KMS-11 (cell line): ENCODE measurements around the gene TMEM151A.

ENCODE experiments used
- H2AFZ ChIP-seq: fragments of 200-600 bp; sonication (generic); 2 replicates; pipeline ENCODE4 v1.6.1; 2016; ENCODE audit warnings: antibody characterized with exemption, mixed run types, low read depth
- H3K27ac ChIP-seq: fragments of 200-600 bp; sonication (generic); 2 replicates; pipeline ENCODE4 v1.6.1; 2016; ENCODE audit warnings: mild to moderate bottlenecking, mixed run types
- H3K27me3 ChIP-seq: fragments of 200-600 bp; sonication (generic); 2 replicates; pipeline ENCODE4 v1.6.1; 2017; ENCODE audit warnings: mild to moderate bottlenecking, low read depth, mixed run types, moderate library complexity; ENCODE audit not compliant: insufficient read depth
- H3K36me3 ChIP-seq: fragments of 200-600 bp; sonication (generic); 2 replicates; pipeline ENCODE4 v1.6.1; 2017; ENCODE audit warnings: mild to moderate bottlenecking, mixed run types; ENCODE audit not compliant: insufficient read depth
- H3K4me1 ChIP-seq: fragments of 200-600 bp; sonication (generic); 2 replicates; pipeline ENCODE4 v1.6.1; 2016; ENCODE audit warnings: mild to moderate bottlenecking, low read depth, mixed run types; ENCODE audit not compliant: poor library complexity, severe bottlenecking
- H3K4me2 ChIP-seq: fragments of 200-600 bp; sonication (generic); 2 replicates; pipeline ENCODE4 v1.7.0; 2016; ENCODE audit warnings: mild to moderate bottlenecking, mixed run types
- H3K4me3 ChIP-seq: fragments of 200-600 bp; sonication (generic); IDR thresholded peaks from 2 replicates; pipeline ENCODE4 v1.6.1; 2017; ENCODE audit warnings: low read depth, low read length, mixed read lengths; ENCODE audit not compliant: insufficient read depth
- H3K79me2 ChIP-seq: fragments of 200-600 bp; sonication (generic); 2 replicates; pipeline ENCODE4 v1.6.1; 2016; ENCODE audit warnings: low read depth, mixed run types; ENCODE audit not compliant: insufficient read depth
- H3K9ac ChIP-seq: fragments of 200-600 bp; sonication (generic); 2 replicates; pipeline ENCODE4 v1.6.1; 2016; ENCODE audit warnings: mild to moderate bottlenecking, mixed run types
- H4K20me1 ChIP-seq: fragments of 200-600 bp; sonication (generic); 2 replicates; pipeline ENCODE4 v1.6.1; 2016; ENCODE audit warnings: mild to moderate bottlenecking, mixed run types; ENCODE audit not compliant: insufficient read depth
- TF ChIP-seq, protein P1 (sequence below): fragments of 200-600 bp; sonication (generic); conservative IDR thresholded peaks from 2 replicates; pipeline ENCODE4 v1.6.1; 2017; ENCODE audit warnings: low read depth, mild to moderate bottlenecking, antibody characterized with exemption, low read length, moderate library complexity, mixed read lengths

TMEM151A gene

GRCh38 chr11:66326261-66327111 lies 34.8 kb downstream of the TMEM151A start:
- Histone ChIP-seq H3K79me2 (no peaks in the 10 kb centered on the region), H3K4me1 (peaks cover 10% of the 10 kb centered on the region), H3K4me3 (no peak overlapping the region), H2AFZ (no peak overlapping the region), H3K36me3 (no peaks in the 10 kb centered on the region), H3K27me3 (peaks cover 4% of the 10 kb centered on the region; the same call in 1 of the 2 replicates), H3K27ac (no peak overlapping the region), H4K20me1 (no peaks in the 10 kb centered on the region), H3K9ac (no peak overlapping the region), H3K4me2 (no peak overlapping the region)
- TF ChIP-seq, protein P1, sequence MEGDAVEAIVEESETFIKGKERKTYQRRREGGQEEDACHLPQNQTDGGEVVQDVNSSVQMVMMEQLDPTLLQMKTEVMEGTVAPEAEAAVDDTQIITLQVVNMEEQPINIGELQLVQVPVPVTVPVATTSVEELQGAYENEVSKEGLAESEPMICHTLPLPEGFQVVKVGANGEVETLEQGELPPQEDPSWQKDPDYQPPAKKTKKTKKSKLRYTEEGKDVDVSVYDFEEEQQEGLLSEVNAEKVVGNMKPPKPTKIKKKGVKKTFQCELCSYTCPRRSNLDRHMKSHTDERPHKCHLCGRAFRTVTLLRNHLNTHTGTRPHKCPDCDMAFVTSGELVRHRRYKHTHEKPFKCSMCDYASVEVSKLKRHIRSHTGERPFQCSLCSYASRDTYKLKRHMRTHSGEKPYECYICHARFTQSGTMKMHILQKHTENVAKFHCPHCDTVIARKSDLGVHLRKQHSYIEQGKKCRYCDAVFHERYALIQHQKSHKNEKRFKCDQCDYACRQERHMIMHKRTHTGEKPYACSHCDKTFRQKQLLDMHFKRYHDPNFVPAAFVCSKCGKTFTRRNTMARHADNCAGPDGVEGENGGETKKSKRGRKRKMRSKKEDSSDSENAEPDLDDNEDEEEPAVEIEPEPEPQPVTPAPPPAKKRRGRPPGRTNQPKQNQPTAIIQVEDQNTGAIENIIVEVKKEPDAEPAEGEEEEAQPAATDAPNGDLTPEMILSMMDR, result no peak

DNA sequence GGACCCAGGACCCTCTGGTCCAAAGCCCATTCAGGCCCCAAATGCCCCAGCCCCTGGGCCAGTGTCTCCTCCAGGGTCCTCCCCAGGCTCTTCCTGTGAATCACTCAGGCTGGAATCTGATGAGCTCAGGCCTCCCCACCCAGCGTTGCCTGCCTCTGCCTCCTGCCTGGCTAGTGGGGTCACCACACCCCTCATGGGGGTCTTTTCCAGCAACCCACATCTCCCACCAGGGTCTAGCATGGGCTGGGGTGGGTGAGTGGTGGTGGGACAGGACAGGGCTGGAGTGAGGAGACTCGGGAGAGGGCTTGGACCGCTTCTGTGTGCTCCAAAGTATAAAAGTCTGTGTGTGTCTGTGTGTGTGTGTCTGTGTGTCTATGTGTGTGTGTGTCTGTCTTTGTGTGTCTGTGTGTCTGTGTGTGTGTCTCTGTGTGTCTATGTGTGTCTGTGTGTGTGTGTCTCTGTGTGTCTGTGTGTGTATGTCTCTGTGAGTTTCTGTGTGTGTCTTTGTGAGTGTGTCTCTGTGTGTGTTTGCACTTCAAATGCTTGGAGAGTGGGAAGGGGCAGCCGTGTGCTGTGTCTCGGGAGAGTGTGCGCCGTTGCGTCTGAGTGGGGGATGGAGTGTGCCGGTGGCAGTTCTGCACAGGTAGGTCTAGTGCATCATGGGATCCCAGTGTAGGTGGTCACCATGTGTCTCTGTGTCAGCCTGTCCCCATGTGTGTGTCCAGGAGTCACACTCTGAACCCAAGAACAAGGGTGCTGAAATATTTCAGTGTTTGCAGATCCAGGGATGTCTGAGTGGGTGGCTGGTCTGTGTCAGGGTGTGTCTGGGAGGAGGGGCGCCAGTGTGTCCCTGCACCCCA lies 35.7 kb downstream of the TMEM151A start:
- no peaks in the 10 kb centered on the region for H4K20me1 ChIP-seq
- no peak overlapping the region; the same call in 1 of the 2 replicates for H3K9ac ChIP-seq
- H3K4me3 ChIP-seq, result no peak overlapping the region
- TF ChIP-seq, protein P1, result no peak
- H2AFZ ChIP-seq, result peak overlapping the region; percentile 69
- H3K27me3 ChIP-seq, result peaks cover 12% of the 10 kb centered on the region; the same call in 1 of the 2 replicates
- H3K4me2 ChIP-seq, result no peak overlapping the region; the same call in 1 of the 2 replicates
- no peaks in the 10 kb centered on the region for H3K36me3 ChIP-seq
- peaks cover 10% of the 10 kb centered on the region for H3K4me1 ChIP-seq
- no peak overlapping the region for H3K27ac ChIP-seq
- H3K79me2 ChIP-seq, result no peaks in the 10 kb centered on the region

DNA sequence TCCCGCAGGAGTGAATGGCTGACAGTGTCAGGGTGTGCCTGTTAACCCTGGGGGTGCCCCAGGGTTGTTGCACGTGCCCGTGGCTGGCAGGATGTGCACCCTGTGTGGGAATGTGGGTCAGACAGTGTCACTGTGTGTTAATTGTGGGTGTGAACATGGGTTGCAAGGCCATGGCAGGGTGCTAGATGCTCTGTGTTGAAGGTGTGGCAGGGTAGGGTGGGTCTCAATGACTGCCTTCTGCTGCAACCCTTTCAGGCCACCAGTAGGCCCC lies 36.3 kb downstream of the TMEM151A start:
- Histone ChIP-seq H3K79me2 (no peaks in the 10 kb centered on the region), H3K4me2 (no peak overlapping the region; the same call in 1 of the 2 replicates), H2AFZ (peak overlapping the region; percentile 69), H3K4me3 (no peak overlapping the region), H3K4me1 (peaks cover 10% of the 10 kb centered on the region), H3K27ac (no peak overlapping the region), H3K27me3 (peaks cover 18% of the 10 kb centered on the region; the same call in 1 of the 2 replicates), H3K9ac (no peak overlapping the region; the same call in 1 of the 2 replicates), H3K36me3 (no peaks in the 10 kb centered on the region), H4K20me1 (no peaks in the 10 kb centered on the region)
- TF ChIP-seq, protein P1, result no peak

- no peak overlapping the region; the same call in 1 of the 2 replicates for H3K9ac ChIP-seq
- no peak overlapping the region for H3K27ac ChIP-seq
These were observed 36.8 kb downstream of the TMEM151A start for GRCh38 chr11:66328302-66329144.

More at GRCh38 chr11:66328302-66329144, 36.8 kb downstream of the TMEM151A start:
- H3K36me3 ChIP-seq, result no peaks in the 10 kb centered on the region
- H3K4me2 ChIP-seq, result no peak overlapping the region; the same call in 1 of the 2 replicates
- H3K27me3 ChIP-seq, result peaks cover 21% of the 10 kb centered on the region; the same call in 1 of the 2 replicates
- H3K4me3 ChIP-seq, result no peak overlapping the region
- TF ChIP-seq, protein P1, result peak; percentile 91
- no peaks in the 10 kb centered on the region for H4K20me1 ChIP-seq
- H3K4me1 ChIP-seq, result peaks cover 10% of the 10 kb centered on the region
- peak overlapping the region; percentile 69 for H2AFZ ChIP-seq
- no peaks in the 10 kb centered on the region for H3K79me2 ChIP-seq
